IMR-90 (cell line): ENCODE measurements around the gene COL20A1. TPM values are rescaled to one million over a fixed set of nuclear protein-coding genes. Genes with fewer than 3 reads are reported as not detected.

Experiments
- ATAC-seq: fragments of 200-7000 bp; cut with Tn5 transposase; 2 replicates; pipeline ENCODE4 v1.9.1; 2020; ENCODE audit warnings: low read depth, mild to moderate bottlenecking, moderate library complexity
- BruUV-seq: library from RNA; stranded (reverse); fragments of 400-500 nt; replicated peaks from 2 replicates; lab custom pipeline; 2021; lab: Mats Ljungman, UMichigan
- CTCF ChIA-PET: fragments of 300-600 bp; formaldehyde crosslinking; extraction: SDS; loops from one replicate; lab custom pipeline; 2021; ENCODE audit warnings: antibody characterized with exemption; lab: Yijun Ruan, JAX
- POLR2A ChIA-PET: fragments of 300-600 bp; sonication (Branson Sonifier 250); formaldehyde crosslinking; loops from one replicate; lab custom pipeline; 2022; ENCODE audit warnings: antibody characterized with exemption; ENCODE audit not compliant: unreplicated experiment; lab: Charles Lee
- DNase-seq: peaks from one replicate; pipeline ENCODE4 v3.0.0; 2013
- H2AFZ ChIP-seq: replicated peaks from 2 replicates; pipeline ENCODE3; 2013; ENCODE audit warnings: low read length, mild to moderate bottlenecking; ENCODE audit not compliant: poor library complexity
- H2AK5ac ChIP-seq: 2 replicates; pipeline ENCODE4 v1.6.1; 2013; ENCODE audit warnings: low read depth, low read length, inconsistent platforms
- H2AK9ac ChIP-seq: replicated peaks from 2 replicates; pipeline ENCODE3; 2013; ENCODE audit warnings: mild to moderate bottlenecking, low read depth, low read length, moderate library complexity; ENCODE audit not compliant: poor library complexity
- H2BK120ac ChIP-seq: 2 replicates; pipeline ENCODE4 v1.6.1; 2013; ENCODE audit warnings: low read depth, low read length, inconsistent platforms
- H2BK15ac ChIP-seq: 3 replicates; pipeline ENCODE4 v1.6.1; 2013; ENCODE audit warnings: low read depth, low read length, inconsistent platforms
- H2BK20ac ChIP-seq: 2 replicates; pipeline ENCODE4 v1.6.1; 2013; ENCODE audit warnings: low read depth, mild to moderate bottlenecking, inconsistent platforms, low read length, moderate library complexity
- H2BK5ac ChIP-seq: 2 replicates; pipeline ENCODE4 v1.6.1; 2013; ENCODE audit warnings: mild to moderate bottlenecking, low read depth, low read length, inconsistent platforms; ENCODE audit not compliant: poor library complexity, severe bottlenecking
- H3K14ac ChIP-seq: replicated peaks from 2 replicates; pipeline ENCODE4 v1.6.1; 2013; ENCODE audit warnings: low read depth, low read length, inconsistent platforms
- H3K18ac ChIP-seq: 2 replicates; pipeline ENCODE4 v1.6.1; 2013; ENCODE audit warnings: low read depth, low read length, control low read depth
- H3K23ac ChIP-seq: 2 replicates; pipeline ENCODE4 v1.6.1; 2013; ENCODE audit warnings: low read depth, low read length, inconsistent platforms
- H3K27ac ChIP-seq: 2 replicates; pipeline ENCODE4 v1.5.1; 2013; ENCODE audit warnings: mild to moderate bottlenecking, control low read depth, low read length; ENCODE audit not compliant: insufficient read depth
- H3K27me3 ChIP-seq: 2 replicates; pipeline ENCODE4 v1.6.1; 2013; ENCODE audit warnings: low read length; ENCODE audit not compliant: control insufficient read depth, insufficient read depth
- H3K36me3 ChIP-seq: 2 replicates; pipeline ENCODE4 v1.6.1; 2013; ENCODE audit warnings: low read length, mixed read lengths; ENCODE audit not compliant: control insufficient read depth, insufficient read depth
- H3K4ac ChIP-seq: 2 replicates; pipeline ENCODE4 v1.6.1; 2013; ENCODE audit warnings: low read depth, low read length, inconsistent platforms
- H3K4me1 ChIP-seq: 2 replicates; pipeline ENCODE4 v1.6.1; 2013; ENCODE audit warnings: low read length, mixed read lengths; ENCODE audit not compliant: control insufficient read depth, insufficient read depth
- H3K4me2 ChIP-seq: 2 replicates; pipeline ENCODE4 v1.6.1; 2013; ENCODE audit warnings: low read depth, mild to moderate bottlenecking, control low read depth, low read length, moderate library complexity
- H3K4me3 ChIP-seq: 2 replicates; pipeline ENCODE4 v1.5.1; 2013; ENCODE audit warnings: low read depth, mild to moderate bottlenecking, control low read depth, low read length, moderate library complexity; ENCODE audit not compliant: insufficient read depth
- H3K56ac ChIP-seq: 2 replicates; pipeline ENCODE4 v1.6.1; 2013; ENCODE audit warnings: low read length, inconsistent platforms; ENCODE audit not compliant: insufficient read depth; ENCODE audit errors: extremely low read depth
- H3K79me1 ChIP-seq, 2 experiments: 2 replicates each; pipeline ENCODE4 v1.6.1; 2013; ENCODE audit warnings: low read length in 2 of 2, inconsistent platforms in 1 of 2, low read depth in 1 of 2
- H3K9ac ChIP-seq: 2 replicates; pipeline ENCODE4 v1.6.1; 2013; ENCODE audit warnings: low read depth, low read length, control low read depth
- H3K9me1 ChIP-seq: 2 replicates; pipeline ENCODE4 v1.6.1; 2013; ENCODE audit warnings: low read length, inconsistent platforms; ENCODE audit not compliant: insufficient read depth
- H3K9me3 ChIP-seq: 2 replicates; pipeline ENCODE4 v1.6.1; 2013; ENCODE audit warnings: low read length; ENCODE audit not compliant: control insufficient read depth, insufficient read depth
- H4K20me1 ChIP-seq: 2 replicates; pipeline ENCODE4 v1.6.1; 2013; ENCODE audit warnings: low read length, inconsistent platforms; ENCODE audit not compliant: insufficient read depth
- H4K5ac ChIP-seq: 2 replicates; pipeline ENCODE4 v1.6.1; 2013; ENCODE audit warnings: mild to moderate bottlenecking, low read depth, low read length, control low read depth
- H4K8ac ChIP-seq, 2 experiments: 2 replicates each; pipeline ENCODE4 v1.6.1; 2013; ENCODE audit warnings: low read depth in 2 of 2, low read length in 2 of 2, control low read depth in 1 of 2, inconsistent platforms in 1 of 2
- H4K91ac ChIP-seq: 2 replicates; pipeline ENCODE4 v1.6.1; 2013; ENCODE audit warnings: low read depth, low read length, inconsistent platforms; ENCODE audit not compliant: insufficient read depth
- BHLHE40 ChIP-seq: fragments of 150-350 bp; IDR thresholded peaks from 2 replicates; pipeline ENCODE4 v1.6.1; 2016; ENCODE audit warnings: mild to moderate bottlenecking, low read depth, low read length
- CEBPB ChIP-seq: IDR thresholded peaks from 2 replicates; pipeline ENCODE4 v1.6.1; 2012; ENCODE audit warnings: low read depth, low read length, improper control_type of control experiment
- CHD1 ChIP-seq: IDR thresholded peaks from 2 replicates; pipeline ENCODE4 v1.6.1; 2012; ENCODE audit warnings: low read depth, low read length, improper control_type of control experiment
- MAFK ChIP-seq: IDR thresholded peaks from 2 replicates; pipeline ENCODE4 v1.6.1; 2012; ENCODE audit warnings: low read depth, low read length, improper control_type of control experiment
- MAZ ChIP-seq: IDR thresholded peaks from 2 replicates; pipeline ENCODE4 v1.6.1; 2012; ENCODE audit warnings: low read depth, mild to moderate bottlenecking, low read length, improper control_type of control experiment, moderate library complexity, borderline replicate concordance
- MXI1 ChIP-seq: IDR thresholded peaks from 2 replicates; pipeline ENCODE4 v1.6.1; 2012; ENCODE audit warnings: low read depth, mild to moderate bottlenecking, low read length, moderate library complexity, borderline replicate concordance
- NFE2L2 ChIP-seq: fragments of 150-350 bp; IDR thresholded peaks from 2 replicates; pipeline ENCODE4 v1.6.1; 2016; ENCODE audit warnings: low read depth, mild to moderate bottlenecking, low read length
- POLR2A ChIP-seq: IDR thresholded peaks from 2 replicates; pipeline ENCODE4 v1.6.1; 2012; ENCODE audit warnings: mild to moderate bottlenecking, low read depth, low read length
- RCOR1 ChIP-seq: IDR thresholded peaks from 2 replicates; pipeline ENCODE4 v1.6.1; 2012; ENCODE audit warnings: mild to moderate bottlenecking, low read length, improper control_type of control experiment; ENCODE audit not compliant: insufficient replicate concordance
- RFX5 ChIP-seq: IDR thresholded peaks from 2 replicates; pipeline ENCODE4 v1.8.0; 2012; ENCODE audit warnings: low read depth, mild to moderate bottlenecking, low read length, moderate library complexity
- USF2 ChIP-seq: fragments of 150-350 bp; IDR thresholded peaks from 2 replicates; pipeline ENCODE4 v1.6.1; 2017; ENCODE audit warnings: mild to moderate bottlenecking, antibody characterized with exemption, low read length, low read depth
- WGBS, 2 experiments: methylation state at CpG; one replicate each; pipeline versions ENCODE4 v1.1.5 to v1.1.7; 2013; ENCODE audit warnings: missing lambda C conversion rate in 2 of 2; ENCODE audit not compliant: insufficient read length in 1 of 2; ENCODE audit errors: extremely low coverage in 2 of 2; 5-methylcytosine and 5-hydroxymethylcytosine counted together
- dilution Hi-C: fragments of 300-500 bp; cut with HindIII; formaldehyde crosslinking; loops from one replicate; pipeline ENCODE4 v1.14.3; 2018; ENCODE audit warnings: low sequenced_read_pairs; ENCODE audit not compliant: unreplicated experiment
- in situ Hi-C: fragments of 300-500 bp; cut with MboI; formaldehyde crosslinking; loops from 3 replicates; pipeline ENCODE4 v1.14.3; 2019; ENCODE audit warnings: low sequenced_read_pairs, inconsistent platforms, mixed read lengths
- intact Hi-C: fragments of 100-400 bp; cut with micrococcal nuclease; formaldehyde crosslinking; loops from 2 replicates; pipeline ENCODE4 v1.10.0; 2022
- polyA plus RNA-seq, 3 experiments: library from polyadenylated mRNA; depleted of rRNA; stranded (reverse); fragments of >200 nt; gene quantifications; 2 replicates each; pipeline ENCODE4 v1.2.3, GENCODE V29; 2012; ENCODE audit warnings: low replicate concordance in 1 of 3
- total RNA-seq: library from RNA; depleted of rRNA; stranded (reverse); fragments of >200 nt; gene quantifications from 2 replicates; pipeline ENCODE4 v1.2.3, GENCODE V29; 2012
- TF ChIP-seq, protein P1 (sequence below): fragments of 150-350 bp; IDR thresholded peaks from 2 replicates; pipeline ENCODE4 v1.6.1; 2016; ENCODE audit warnings: low read depth, mild to moderate bottlenecking, low read length, moderate library complexity, borderline replicate concordance
- TF ChIP-seq, protein P2 (sequence below): conservative IDR thresholded peaks from 2 replicates; pipeline ENCODE4 v1.5.1; 2012; ENCODE audit warnings: mild to moderate bottlenecking, low read depth, low read length, improper control_type of control experiment

COL20A1 gene
- total and polyA plus RNA-seq, 2 of the 4 experiments (the other 2 are of a cell fraction), result not detected

DNA sequence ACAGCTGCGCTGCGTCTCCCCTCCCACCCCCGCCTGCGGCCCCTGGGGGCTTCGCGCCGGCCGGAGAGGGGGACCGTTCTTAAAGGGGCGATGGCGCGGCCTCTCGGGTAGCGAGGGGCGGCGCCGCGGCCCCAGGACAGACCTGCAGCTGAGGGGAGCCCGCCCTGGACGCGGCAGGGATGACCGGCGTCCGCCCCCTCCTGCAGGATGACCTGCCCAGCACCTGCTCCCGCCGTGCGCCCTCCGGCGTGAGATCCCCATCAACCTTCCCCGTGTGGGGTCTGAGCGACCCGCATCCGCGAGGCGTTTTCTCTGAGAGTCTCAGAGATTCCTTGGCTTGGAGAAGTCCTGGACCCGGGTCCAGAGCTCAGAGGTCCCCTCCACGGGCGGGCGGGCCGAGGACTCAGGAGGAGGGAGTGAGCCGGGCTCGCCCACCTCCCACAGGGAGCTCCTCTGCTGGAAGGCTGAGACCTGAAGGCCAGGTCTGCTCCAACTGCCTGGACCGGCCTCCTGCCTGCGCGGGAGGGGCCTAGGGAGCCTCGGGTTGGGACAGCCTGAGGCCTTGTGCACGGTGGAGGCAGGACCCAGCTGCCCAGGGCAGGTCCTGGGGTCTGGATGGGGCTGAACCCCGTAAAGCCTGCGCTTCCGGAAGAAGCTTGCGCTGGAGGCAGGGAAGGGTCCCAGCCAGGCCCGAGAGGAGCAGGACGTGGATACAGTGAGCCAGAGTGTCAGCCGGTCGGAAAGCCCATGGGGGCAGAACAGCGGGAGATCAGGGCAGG is 38.2 kb upstream of the COL20A1 start:
- ChIA-PET POLR2A (no interaction called here), CTCF (interaction anchor here (1.7 kb wide), 1 partner anchor 31 kb away, joined by 5 read pairs; no protein-coding TSS in a partner anchor)
- intact Hi-C loops, result no loop called here
- H2AK5ac ChIP-seq, result no peak overlapping the region
- H3K27me3 ChIP-seq, result peaks cover 84% of the 10 kb centered on the region
- no peak overlapping the region for H3K27ac ChIP-seq
- no peak overlapping the region for H2BK5ac ChIP-seq
- no peak overlapping the region for H3K56ac ChIP-seq
- H3K4me3 ChIP-seq, result no peak overlapping the region
- H2AK9ac ChIP-seq, result no peak overlapping the region
- H3K9me3 ChIP-seq, result peaks cover 2% of the 10 kb centered on the region; the same call in 1 of the 2 replicates
- ATAC-seq (no peak), DNase-seq (no peak)
- dilution Hi-C loops, result no loop called here
- H3K23ac ChIP-seq, result no peak overlapping the region
- H3K36me3 ChIP-seq, result no peaks in the 10 kb centered on the region
- H3K14ac ChIP-seq, result no peak overlapping the region
- no peaks in the 10 kb centered on the region for H3K79me1 ChIP-seq
- TF ChIP-seq CHD1 (no peak), USF2 (no peak), RFX5 (no peak), NFE2L2 (no peak), RCOR1 (no peak), MAZ (no peak), CEBPB (no peak), MAFK (no peak), POLR2A (no peak), MXI1 (no peak), BHLHE40 (no peak)
- TF ChIP-seq, protein P1, sequence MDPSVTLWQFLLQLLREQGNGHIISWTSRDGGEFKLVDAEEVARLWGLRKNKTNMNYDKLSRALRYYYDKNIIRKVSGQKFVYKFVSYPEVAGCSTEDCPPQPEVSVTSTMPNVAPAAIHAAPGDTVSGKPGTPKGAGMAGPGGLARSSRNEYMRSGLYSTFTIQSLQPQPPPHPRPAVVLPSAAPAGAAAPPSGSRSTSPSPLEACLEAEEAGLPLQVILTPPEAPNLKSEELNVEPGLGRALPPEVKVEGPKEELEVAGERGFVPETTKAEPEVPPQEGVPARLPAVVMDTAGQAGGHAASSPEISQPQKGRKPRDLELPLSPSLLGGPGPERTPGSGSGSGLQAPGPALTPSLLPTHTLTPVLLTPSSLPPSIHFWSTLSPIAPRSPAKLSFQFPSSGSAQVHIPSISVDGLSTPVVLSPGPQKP, result no peak
- TF ChIP-seq, protein P2, sequence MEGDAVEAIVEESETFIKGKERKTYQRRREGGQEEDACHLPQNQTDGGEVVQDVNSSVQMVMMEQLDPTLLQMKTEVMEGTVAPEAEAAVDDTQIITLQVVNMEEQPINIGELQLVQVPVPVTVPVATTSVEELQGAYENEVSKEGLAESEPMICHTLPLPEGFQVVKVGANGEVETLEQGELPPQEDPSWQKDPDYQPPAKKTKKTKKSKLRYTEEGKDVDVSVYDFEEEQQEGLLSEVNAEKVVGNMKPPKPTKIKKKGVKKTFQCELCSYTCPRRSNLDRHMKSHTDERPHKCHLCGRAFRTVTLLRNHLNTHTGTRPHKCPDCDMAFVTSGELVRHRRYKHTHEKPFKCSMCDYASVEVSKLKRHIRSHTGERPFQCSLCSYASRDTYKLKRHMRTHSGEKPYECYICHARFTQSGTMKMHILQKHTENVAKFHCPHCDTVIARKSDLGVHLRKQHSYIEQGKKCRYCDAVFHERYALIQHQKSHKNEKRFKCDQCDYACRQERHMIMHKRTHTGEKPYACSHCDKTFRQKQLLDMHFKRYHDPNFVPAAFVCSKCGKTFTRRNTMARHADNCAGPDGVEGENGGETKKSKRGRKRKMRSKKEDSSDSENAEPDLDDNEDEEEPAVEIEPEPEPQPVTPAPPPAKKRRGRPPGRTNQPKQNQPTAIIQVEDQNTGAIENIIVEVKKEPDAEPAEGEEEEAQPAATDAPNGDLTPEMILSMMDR, result no peak
- H4K5ac ChIP-seq, result no peak overlapping the region
- BruUV-seq, result no TSS peak
- H2BK120ac ChIP-seq, result no peak overlapping the region
- no peak overlapping the region for H3K9ac ChIP-seq
- no peak overlapping the region for H2AFZ ChIP-seq
- no peak overlapping the region for H4K8ac ChIP-seq
- no peaks in the 10 kb centered on the region; the same call in 1 of the 2 replicates for H4K20me1 ChIP-seq
- H4K91ac ChIP-seq, result no peak overlapping the region
- H3K18ac ChIP-seq, result no peak overlapping the region
- no peak overlapping the region for H2BK20ac ChIP-seq
- no peak overlapping the region for H2BK15ac ChIP-seq
- in situ Hi-C loops, result no loop called here
- H3K4me2 ChIP-seq, result no peak overlapping the region
- H3K9me1 ChIP-seq, result no peaks in the 10 kb centered on the region
- no peaks in the 10 kb centered on the region for H3K4me1 ChIP-seq
- no peak overlapping the region for H3K4ac ChIP-seq
- 14% methylated on average over 25 of the region's 56 CpGs; no CpG with 5 or more reads in 1 of the 2 experiments for WGBS, 2 experiments
